HG03565 (cell line): ENCODE data around the gene OR10K1.
"Not testable (repeated sequence)": the region's sequence is repeated elsewhere in the genome, so short reads cannot be mapped to it uniquely, and the experiment has no call there.

ENCODE experiments used
- ATAC-seq: cut with Tn5 transposase; IDR thresholded peaks from one replicate; pipeline ENCODE4 v1.9.1; 2021; ENCODE audit warnings: mild to moderate bottlenecking, moderate library complexity; ENCODE audit not compliant: unreplicated experiment

The OR10K1 gene

GRCh38 chr1:158461534-158461933 lies at the start of gene OR10K1:
OR10K1 (plus strand) TSS chr1:158461834; CDS start chr1:158465562, 3,728 bp downstream.
- ATAC-seq: no peak

GRCh38 chr1:158414651-158415345 lies 46.8 kb upstream of the OR10K1 start:
- no peak for ATAC-seq

GRCh38 chr1:158417586-158417985 lies 44.0 kb upstream of the OR10K1 start:
- no peak for ATAC-seq

GRCh38 chr1:158422212-158422611 lies 39.4 kb upstream of the OR10K1 start:
- no peak for ATAC-seq

- no peak for ATAC-seq
These were observed 36.6 kb upstream of the OR10K1 start for GRCh38 chr1:158425027-158425426.

- ATAC-seq: no peak
These were observed 35.5 kb upstream of the OR10K1 start, which contains the start of gene OR10K2 for GRCh38 chr1:158426137-158426536. OR10K2 (minus strand) TSS chr1:158426237; CDS start chr1:158420866, 5,371 bp downstream.

- ATAC-seq: not testable (repeated sequence)
These were observed 31.5 kb upstream of the OR10K1 start for GRCh38 chr1:158430163-158430562.

- ATAC-seq: no peak
These were observed 26.9 kb upstream of the OR10K1 start for GRCh38 chr1:158434741-158435140.

- no peak for ATAC-seq
These were observed 16.3 kb upstream of the OR10K1 start for GRCh38 chr1:158445376-158445775.

- ATAC-seq: no peak
These were observed 7.1 kb upstream of the OR10K1 start for GRCh38 chr1:158454537-158454936.

- ATAC-seq: no peak
These were observed 4.4 kb upstream of the OR10K1 start for GRCh38 chr1:158457246-158457645.

GRCh38 chr1:158458263-158458662 lies 3.4 kb upstream of the OR10K1 start:
- ATAC-seq: no peak

- ATAC-seq: no peak
These were observed 10.3 kb downstream of the OR10K1 start, which contains the start of gene OR10R2 for GRCh38 chr1:158471920-158472319. OR10R2 (plus strand) TSS chr1:158472220; CDS start chr1:158472326, 106 bp downstream.

- no peak for ATAC-seq
These were observed 23.8 kb downstream of the OR10K1 start for GRCh38 chr1:158485455-158485854.

GRCh38 chr1:158491316-158491715 lies 29.7 kb downstream of the OR10K1 start:
- no peak for ATAC-seq

- ATAC-seq: no peak
These were observed 31.4 kb downstream of the OR10K1 start for GRCh38 chr1:158493054-158493453.

GRCh38 chr1:158494796-158495195 lies 33.2 kb downstream of the OR10K1 start:
- ATAC-seq: no peak

- ATAC-seq: no peak
These were observed 34.7 kb downstream of the OR10K1 start for GRCh38 chr1:158496374-158496773.

- ATAC-seq: no peak
These were observed 44.8 kb downstream of the OR10K1 start for GRCh38 chr1:158506369-158506987.

GRCh38 chr1:158507511-158507910 lies 45.9 kb downstream of the OR10K1 start:
- ATAC-seq: no peak

- no peak for ATAC-seq
These were observed 48.0 kb downstream of the OR10K1 start for GRCh38 chr1:158509471-158510156.

- ATAC-seq: no peak
These were observed 55.3 kb downstream of the OR10K1 start for GRCh38 chr1:158516966-158517365.
